Renal cortical epithelial cell (primary cell): ENCODE measurements around the gene FUCA2. TPM values are rescaled to one million over a fixed set of nuclear protein-coding genes. Genes with fewer than 3 reads are reported as not detected.

Source experiments
- DNase-seq: peaks from one replicate; pipeline ENCODE4 v3.0.0-alpha.2; 2011; ENCODE audit warnings: low read depth
- total RNA-seq: library from RNA; depleted of rRNA; stranded (reverse); fragments of >200 nt; gene quantifications from 2 replicates; pipeline ENCODE4 v1.2.3, GENCODE V29; 2014

The FUCA2 gene, protein sequence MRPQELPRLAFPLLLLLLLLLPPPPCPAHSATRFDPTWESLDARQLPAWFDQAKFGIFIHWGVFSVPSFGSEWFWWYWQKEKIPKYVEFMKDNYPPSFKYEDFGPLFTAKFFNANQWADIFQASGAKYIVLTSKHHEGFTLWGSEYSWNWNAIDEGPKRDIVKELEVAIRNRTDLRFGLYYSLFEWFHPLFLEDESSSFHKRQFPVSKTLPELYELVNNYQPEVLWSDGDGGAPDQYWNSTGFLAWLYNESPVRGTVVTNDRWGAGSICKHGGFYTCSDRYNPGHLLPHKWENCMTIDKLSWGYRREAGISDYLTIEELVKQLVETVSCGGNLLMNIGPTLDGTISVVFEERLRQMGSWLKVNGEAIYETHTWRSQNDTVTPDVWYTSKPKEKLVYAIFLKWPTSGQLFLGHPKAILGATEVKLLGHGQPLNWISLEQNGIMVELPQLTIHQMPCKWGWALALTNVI
- total RNA-seq = 38.7 and 71.2 TPM in 2 replicates

GRCh38 chr6:143510991-143511891, at the start of gene FUCA2:
Gene FUCA2 (minus strand): TSS chr6:143511720. CDS start chr6:143511634, 86 bp downstream.
- DNase-seq = peak; percentile 66

DNA sequence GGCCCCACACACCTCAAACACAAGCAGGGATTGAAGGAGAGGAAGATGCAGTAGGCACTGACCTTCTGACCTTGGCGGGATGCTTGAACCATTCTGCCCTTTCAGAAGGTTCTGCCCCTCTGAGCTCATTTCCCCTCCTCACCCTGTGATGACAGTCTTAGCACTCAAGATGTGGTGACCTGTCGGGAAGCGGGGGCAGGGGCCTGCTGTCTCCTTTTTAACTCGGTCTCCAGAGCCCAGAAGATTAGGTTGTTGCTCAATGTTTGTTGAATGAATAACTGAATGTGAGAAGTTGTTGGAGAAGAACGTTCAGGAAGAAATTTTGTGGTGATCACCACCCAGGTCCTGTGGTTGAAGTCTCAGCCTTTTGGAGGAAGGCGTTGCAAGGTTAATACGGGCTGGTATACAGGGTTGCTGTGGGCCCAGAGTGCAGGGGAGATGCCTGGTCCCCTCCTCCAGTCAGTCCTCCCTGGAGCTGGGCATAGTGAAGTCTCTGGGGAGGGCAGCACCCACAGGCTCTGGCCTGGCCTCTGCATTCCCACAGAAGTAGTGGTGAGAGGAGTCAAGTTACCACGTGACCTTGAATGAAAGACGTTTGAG, 49.7 kb upstream of the FUCA2 start:
- DNase-seq = no peak

GRCh38 chr6:143559051-143559660, 47.6 kb upstream of the FUCA2 start:
- no peak for DNase-seq

GRCh38 chr6:143556529-143556928, 45.0 kb upstream of the FUCA2 start:
- no peak for DNase-seq

GRCh38 chr6:143555582-143555981, 44.1 kb upstream of the FUCA2 start:
- DNase-seq = no peak

- DNase-seq = no peak
Observed at GRCh38 chr6:143555071-143555492, 43.6 kb upstream of the FUCA2 start.

GRCh38 chr6:143553337-143553736, 41.8 kb upstream of the FUCA2 start:
- DNase-seq = no peak

GRCh38 chr6:143549949-143550268, 38.4 kb upstream of the FUCA2 start:
- DNase-seq = no peak

DNA sequence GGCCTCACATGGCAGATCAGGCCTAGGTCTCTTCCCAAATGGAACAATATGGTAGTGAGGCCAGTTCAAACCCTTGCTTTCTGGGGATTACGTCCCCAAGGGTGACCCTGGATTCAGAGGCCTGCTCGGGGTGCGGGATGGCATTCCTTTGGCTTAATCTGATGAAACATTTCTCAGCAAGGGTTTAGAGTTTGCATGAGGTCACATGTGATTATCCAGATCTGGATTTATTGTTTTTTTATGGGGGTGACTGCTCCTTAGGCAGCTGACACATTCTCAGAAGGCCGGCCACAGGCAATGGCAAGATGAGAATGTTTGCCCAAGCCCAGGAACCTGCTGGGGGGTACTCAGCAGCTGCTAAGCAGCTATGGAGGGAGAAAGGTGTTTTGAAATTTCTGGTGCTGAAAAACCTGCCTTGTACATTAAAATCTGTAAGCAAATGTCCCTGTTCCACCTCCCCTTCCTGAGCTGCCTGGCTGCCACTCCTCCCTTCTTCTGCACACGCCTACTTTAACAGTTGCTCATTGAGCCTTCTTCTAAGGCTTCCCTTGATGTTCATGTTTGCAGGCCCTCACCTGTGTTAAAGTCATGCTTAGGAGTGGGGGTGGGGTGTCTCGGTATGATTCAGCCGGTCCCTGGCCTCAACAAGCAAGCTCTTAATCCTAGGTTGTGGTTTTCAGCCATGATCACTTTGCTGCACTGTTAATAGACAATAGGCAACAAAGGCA, 37.9 kb upstream of the FUCA2 start:
- DNase-seq = peak; percentile 54

GRCh38 chr6:143546599-143546998, 35.1 kb upstream of the FUCA2 start:
- DNase-seq = no peak

DNA sequence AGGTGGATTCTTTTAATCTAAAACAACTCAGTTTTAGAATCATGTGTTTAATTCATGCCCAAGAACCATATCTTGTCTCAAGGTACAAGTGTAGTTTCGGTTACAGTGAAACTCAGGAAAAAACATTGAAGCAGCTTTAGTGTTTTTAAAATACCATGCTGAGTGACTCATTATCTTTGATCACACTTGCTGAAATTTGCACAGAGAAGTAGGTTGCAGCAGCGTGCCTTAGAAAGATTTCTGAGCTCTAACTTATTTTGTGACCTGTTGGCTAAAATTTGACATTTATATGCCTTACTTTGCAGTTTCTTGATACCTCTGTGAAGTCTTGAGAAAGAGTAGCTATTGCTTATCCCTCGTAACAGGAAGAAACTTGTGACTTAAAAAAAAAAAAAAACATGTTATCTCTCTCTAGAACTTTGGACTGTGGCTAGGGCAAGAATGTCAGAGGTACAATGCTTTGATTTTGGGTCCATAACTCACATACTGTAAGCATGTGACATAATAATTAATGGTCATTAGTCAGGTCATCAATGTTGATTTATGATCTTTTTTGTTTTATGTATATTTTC, 34.5 kb upstream of the FUCA2 start:
- peak; percentile 75 for DNase-seq

- no peak for DNase-seq
Observed at GRCh38 chr6:143545165-143545564, 33.6 kb upstream of the FUCA2 start.

- no peak for DNase-seq
Observed at GRCh38 chr6:143544011-143544696, 32.6 kb upstream of the FUCA2 start.

DNA sequence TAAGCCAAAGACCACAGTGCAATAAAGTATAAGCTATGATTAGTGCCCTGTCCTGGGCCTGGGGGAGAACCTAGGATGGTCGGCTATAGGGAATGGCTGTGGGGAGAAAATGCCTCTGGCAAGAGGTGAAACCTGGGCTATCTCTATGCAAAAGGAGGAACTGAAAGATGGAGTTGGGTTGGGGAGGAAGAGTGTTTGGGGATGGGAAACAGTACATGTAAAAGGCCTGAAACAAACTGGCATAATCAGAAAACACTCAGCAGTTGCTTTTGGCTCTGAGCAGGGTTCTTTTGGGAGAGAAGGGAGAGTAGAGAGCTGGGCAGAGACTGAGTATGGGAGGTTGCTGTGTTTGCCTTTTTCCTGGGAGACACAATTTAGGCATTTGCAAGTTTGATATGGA, 31.9 kb upstream of the FUCA2 start:
- no peak for DNase-seq

DNA sequence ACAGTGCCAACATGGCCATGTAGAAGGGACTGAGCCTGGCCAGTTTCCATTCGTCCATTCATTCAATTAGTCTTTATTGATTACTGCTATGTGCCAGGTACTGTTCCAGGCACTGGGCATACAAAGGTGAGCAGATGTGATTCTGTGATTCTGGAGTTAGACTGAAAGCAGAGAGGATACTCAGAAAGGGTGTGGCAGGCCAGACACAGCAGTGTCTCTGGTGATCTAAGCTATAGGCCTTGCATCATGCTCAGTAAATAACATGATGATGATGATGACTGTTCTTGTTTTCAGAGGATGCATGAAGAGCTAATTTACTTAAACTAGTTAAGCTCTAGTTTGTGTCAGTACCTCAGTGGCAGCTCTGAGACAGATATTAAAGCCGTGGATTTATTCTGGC, 31.4 kb upstream of the FUCA2 start:
- no peak for DNase-seq

DNA sequence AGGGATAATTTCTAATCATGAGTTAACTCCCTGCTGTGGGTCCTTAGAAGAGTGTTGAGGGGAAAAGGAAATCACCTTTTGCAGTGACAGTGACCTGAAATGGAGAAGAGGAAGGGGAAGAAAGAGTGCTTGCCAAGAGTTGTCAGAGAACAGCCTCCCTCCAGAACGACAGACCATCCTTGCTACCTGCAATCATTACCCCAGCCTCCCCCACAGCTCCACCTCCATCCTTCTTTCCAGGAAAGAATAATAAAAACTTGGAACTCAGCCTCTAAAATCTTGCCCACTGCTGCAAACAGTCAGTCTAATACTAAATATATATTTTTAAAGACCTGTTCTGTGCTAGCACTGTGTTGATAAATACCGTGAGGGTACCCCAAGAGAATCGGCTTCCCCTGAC, 28.7 kb upstream of the FUCA2 start:
- DNase-seq = no peak

DNA sequence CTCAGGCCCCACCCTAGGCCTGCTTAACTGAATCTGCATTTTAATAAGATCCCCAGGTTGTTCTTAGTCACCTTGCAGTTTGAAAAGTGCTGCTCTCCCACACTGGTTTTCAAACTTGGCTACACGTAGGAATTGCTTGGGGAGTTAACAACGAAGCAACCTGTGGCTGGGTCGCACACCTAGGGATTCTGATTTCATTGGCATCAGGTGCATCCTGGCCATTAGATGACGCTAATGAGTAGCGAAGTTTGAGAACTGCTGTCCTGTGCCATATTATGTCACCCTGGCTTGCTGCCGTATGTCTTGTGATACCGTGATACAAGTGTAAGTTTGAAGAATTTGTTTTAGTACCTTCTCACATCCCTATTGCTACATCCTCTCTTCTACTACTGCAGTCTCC, 28.2 kb upstream of the FUCA2 start:
- DNase-seq = no peak

DNA sequence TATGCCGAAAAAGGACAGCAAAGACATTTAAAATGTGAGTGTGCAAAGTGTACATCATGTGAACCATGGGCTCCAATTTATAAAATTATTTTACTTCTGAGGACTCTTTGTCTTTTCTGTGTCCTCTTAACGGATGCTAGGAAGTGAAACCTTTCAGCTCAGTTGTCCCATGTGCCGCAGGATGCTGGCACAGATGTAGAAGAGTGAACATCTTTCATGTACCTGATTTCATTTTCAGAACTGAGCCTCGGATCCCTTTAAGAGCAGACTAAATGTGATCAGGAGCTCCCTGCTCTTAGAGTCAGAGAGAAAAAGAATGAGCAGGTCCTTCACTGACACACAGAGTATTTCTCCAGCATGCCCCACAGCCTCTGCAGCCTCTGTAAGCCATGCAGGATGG, 27.6 kb upstream of the FUCA2 start:
- DNase-seq = no peak

GRCh38 chr6:143538374-143538773, 26.9 kb upstream of the FUCA2 start:
- no peak for DNase-seq
